ENCODE measurements around the gene SMC4. TPM values are rescaled to one million over a fixed set of nuclear protein-coding genes. Genes with fewer than 3 reads are reported as not detected.

SMC4 gene
- total and polyA plus RNA-seq, 2 of the 13 experiments (the other 11 are each of a cell fraction or from before 2014, with no cell fraction given), result 19.2 to 74.3 TPM

- 0 out of 2 replicates have a peak, but pooled peaks have one; percentile 38 for TF ChIP-seq KLF13 (CRISPR knock-in tag; IDR thresholded peaks at IDR 0.05)
- TF ChIP-seq ZNF10 (CRISPR knock-in tag; IDR thresholded peaks at IDR 0.05; ENCODE audit: borderline replicate concordance, low read depth), result no peak
- no peak; the same call in 1 of the 2 replicates for TF ChIP-seq ESRRA (CRISPR knock-in tag; IDR thresholded peaks at IDR 0.05; ENCODE audit: low read depth)
- no peak for TF ChIP-seq ZNF841 (CRISPR knock-in tag; IDR thresholded peaks at IDR 0.05; ENCODE audit: borderline replicate concordance)
- 0 out of 2 replicates have a peak, but pooled peaks have one; percentile 44 for TF ChIP-seq RELA (CRISPR knock-in tag; IDR thresholded peaks at IDR 0.05)
- no peak; the same call in 1 of the 2 replicates for TF ChIP-seq FOXJ3 (CRISPR knock-in tag; IDR thresholded peaks at IDR 0.05; ENCODE audit: borderline replicate concordance)
- TF ChIP-seq SOX5 (CRISPR knock-in tag; IDR thresholded peaks at IDR 0.05; ENCODE audit: borderline replicate concordance), result no peak
- no peak for TF ChIP-seq TOE1 (CRISPR knock-in tag; IDR thresholded peaks at IDR 0.05)
- peak; percentile 72; the same call in 1 of the 2 replicates for TF ChIP-seq REPIN1 (CRISPR knock-in tag; IDR thresholded peaks at IDR 0.05; ENCODE audit: borderline replicate concordance, low read depth)
- no peak for TF ChIP-seq ZNF101 (CRISPR knock-in tag; IDR thresholded peaks at IDR 0.05; ENCODE audit: borderline replicate concordance, low read depth)
- TF ChIP-seq ZFY (CRISPR knock-in tag; IDR thresholded peaks at IDR 0.05), result no peak
- TF ChIP-seq TCF7L2 (IDR thresholded peaks at IDR 0.05; ENCODE audit: low read depth, low read length), result no peak
- TF ChIP-seq XBP1 (CRISPR knock-in tag; IDR thresholded peaks at IDR 0.05), result no peak
- TF ChIP-seq KLF15 (CRISPR knock-in tag; IDR thresholded peaks at IDR 0.05; ENCODE audit: borderline replicate concordance), result no peak
- no peak for TF ChIP-seq YY1 (IDR thresholded peaks at IDR 0.05; ENCODE audit: insufficient read depth, insufficient replicate concordance, low read depth, low read length)
- no peak for TF ChIP-seq ZNF331 (CRISPR knock-in tag; IDR thresholded peaks at IDR 0.05)
- TF ChIP-seq IRF9 (CRISPR knock-in tag; IDR thresholded peaks at IDR 0.05; ENCODE audit: borderline replicate concordance), result no peak
- no peak for TF ChIP-seq HOXD1 (CRISPR knock-in tag; IDR thresholded peaks at IDR 0.05)
- no peak for TF ChIP-seq HNRNPH1 (optimal IDR thresholded peaks at IDR 0.05; ENCODE audit: low read depth, low read length)
- no peak for TF ChIP-seq MLLT10 (CRISPR knock-in tag; IDR thresholded peaks at IDR 0.05)
- TF ChIP-seq ZNF644 (CRISPR knock-in tag; IDR thresholded peaks at IDR 0.05; ENCODE audit: low read depth), result no peak
- no peak for TF ChIP-seq GPN1 (CRISPR knock-in tag; IDR thresholded peaks at IDR 0.05; ENCODE audit: borderline replicate concordance)
- TF ChIP-seq KMT2B (CRISPR knock-in tag; IDR thresholded peaks at IDR 0.05), result no peak
- no peak for TF ChIP-seq ATF7 (IDR thresholded peaks at IDR 0.05)
- TF ChIP-seq ATF7 (CRISPR knock-in tag; IDR thresholded peaks at IDR 0.05), result no peak
- no peak for TF ChIP-seq SMAD3 (CRISPR knock-in tag; IDR thresholded peaks at IDR 0.05)
- no peak for TF ChIP-seq DNMT3B (CRISPR knock-in tag; conservative IDR thresholded peaks at IDR 0.05)
- TF ChIP-seq THAP9 (CRISPR knock-in tag; IDR thresholded peaks at IDR 0.05; ENCODE audit: borderline replicate concordance), result 0 out of 2 replicates have a peak, but pooled peaks have one; percentile 25
- no peak for TF ChIP-seq SUZ12 (IDR thresholded peaks at IDR 0.05; ENCODE audit: low read depth, low read length)
Observed at GRCh38 chr3:160449636-160450598, 50.5 kb downstream of the SMC4 start, which contains the start of gene TRIM59 (continued).
